IgD-negative memory B cell (primary cell): ENCODE measurements around the gene NOX4. TPM values are rescaled to one million over a fixed set of nuclear protein-coding genes. Genes with fewer than 3 reads are reported as not detected.
"Not testable (repeated sequence)": the region's sequence is repeated elsewhere in the genome, so short reads cannot be mapped to it uniquely, and the experiment has no call there.

ENCODE experiments used
- H3K27ac Mint-ChIP-seq, 3 donors: one replicate each; pipeline ENCODE4 v1.8.0; 2020 to 2022; ENCODE audit warnings: mild to moderate bottlenecking in 3 of 3, mixed read lengths in 3 of 3, moderate library complexity in 1 of 3
- H3K27me3 Mint-ChIP-seq: one replicate; pipeline ENCODE4 v1.8.0; 2021; ENCODE audit warnings: mixed read lengths
- H3K36me3 Mint-ChIP-seq: one replicate; pipeline ENCODE4 v1.8.0; 2020; ENCODE audit warnings: mild to moderate bottlenecking, mixed read lengths
- H3K4me1 Mint-ChIP-seq, 3 donors: one replicate each; pipeline ENCODE4 v1.8.0; 2020 to 2022; ENCODE audit warnings: mixed read lengths in 3 of 3, mild to moderate bottlenecking in 1 of 3
- H3K4me3 Mint-ChIP-seq, 4 donors: one replicate each; pipeline ENCODE4 v1.8.0; 2020 to 2022; ENCODE audit warnings: mild to moderate bottlenecking in 4 of 4, mixed read lengths in 4 of 4, moderate library complexity in 3 of 4
- H3K9me3 Mint-ChIP-seq, 3 donors: one replicate each; pipeline ENCODE4 v1.8.0; 2020 to 2021; ENCODE audit warnings: mixed read lengths in 3 of 3, mild to moderate bottlenecking in 1 of 3
- polyA plus RNA-seq: library from polyadenylated mRNA; unstranded; fragments of 300-500 nt; fragmentation: Illumina TruSeq; gene quantifications from one replicate; pipeline ENCODE4 v1.2.3, GENCODE V29; 2021

NOX4 gene
- polyA plus RNA-seq, 1 donor from 2014 or later, result not detected

DNA sequence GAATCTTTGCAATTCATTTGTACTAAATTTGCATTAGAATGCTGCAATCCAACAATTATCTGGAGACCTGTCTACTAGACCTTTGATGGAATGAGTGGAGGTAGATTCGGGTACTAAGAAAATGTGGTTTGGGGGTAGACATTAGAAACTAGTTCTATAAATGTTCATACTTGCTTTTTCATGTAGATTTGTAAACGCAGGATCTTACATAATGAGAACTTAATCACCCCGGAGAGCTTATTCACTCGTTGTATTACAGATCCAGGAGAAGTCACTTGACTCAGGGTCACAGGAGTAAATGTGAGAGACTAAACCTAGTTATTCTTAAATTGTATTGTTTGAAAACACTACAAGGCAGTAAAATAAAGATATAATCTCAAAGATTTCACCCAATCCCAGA lies 159.2 kb downstream of the NOX4 start:
- not testable (repeated sequence) for H3K27me3 Mint-ChIP-seq, H3K9me3 Mint-ChIP-seq, H3K36me3 Mint-ChIP-seq, H3K4me3 Mint-ChIP-seq, H3K27ac Mint-ChIP-seq, H3K4me1 Mint-ChIP-seq

DNA sequence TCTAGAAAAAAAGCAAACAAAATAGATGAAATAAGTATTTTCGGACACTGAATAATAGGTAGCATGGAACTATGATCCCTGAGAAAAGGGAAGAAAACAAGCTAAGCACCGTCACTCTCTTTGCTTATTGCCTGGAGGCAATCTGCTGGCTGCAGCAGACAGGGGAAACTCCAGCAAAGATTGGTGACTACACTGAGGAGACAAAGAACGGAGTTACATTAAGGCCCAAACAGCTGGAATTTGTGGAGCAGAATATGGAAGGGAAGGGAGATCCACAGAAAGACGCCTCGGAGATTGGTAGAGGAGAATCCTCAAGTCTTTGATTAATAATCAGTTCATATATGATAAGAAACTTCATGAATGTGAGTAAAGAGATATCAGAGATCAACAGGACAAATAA lies 163.3 kb downstream of the NOX4 start:
- H3K4me3 Mint-ChIP-seq, result no peak overlapping the region
- H3K9me3 Mint-ChIP-seq, result no peaks in the 10 kb centered on the region
- no peaks in the 10 kb centered on the region for H3K4me1 Mint-ChIP-seq
- no peaks in the 10 kb centered on the region for H3K36me3 Mint-ChIP-seq
- no peaks in the 10 kb centered on the region for H3K27me3 Mint-ChIP-seq
- H3K27ac Mint-ChIP-seq, result no peak overlapping the region

DNA sequence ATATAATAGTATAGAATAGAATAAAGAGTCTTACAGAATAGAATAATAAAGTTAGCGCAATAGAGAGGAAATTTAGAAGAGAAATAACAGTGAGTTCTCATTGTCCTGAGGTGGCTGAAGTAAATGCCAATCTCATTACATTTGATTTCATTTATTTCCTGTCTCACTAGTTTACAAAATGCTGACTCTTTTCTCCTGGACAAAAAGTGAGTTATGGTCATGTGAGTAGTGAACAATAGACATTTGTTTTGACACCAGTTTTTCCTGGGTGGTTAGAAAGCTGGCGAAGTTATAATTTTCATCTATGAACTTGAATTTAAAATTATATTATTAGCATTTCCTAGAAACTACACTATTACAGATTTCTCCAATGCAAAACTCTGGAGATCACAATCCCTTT lies 169.8 kb downstream of the NOX4 start:
- Mint-ChIP-seq H3K9me3 (peaks cover 0 to 1% (median 0%) of the 10 kb centered on the region in 3 donors), H3K27ac (no peak overlapping the region), H3K27me3 (no peaks in the 10 kb centered on the region), H3K4me1 (no peaks in the 10 kb centered on the region), H3K4me3 (no peak overlapping the region), H3K36me3 (peaks cover 1% of the 10 kb centered on the region)

DNA sequence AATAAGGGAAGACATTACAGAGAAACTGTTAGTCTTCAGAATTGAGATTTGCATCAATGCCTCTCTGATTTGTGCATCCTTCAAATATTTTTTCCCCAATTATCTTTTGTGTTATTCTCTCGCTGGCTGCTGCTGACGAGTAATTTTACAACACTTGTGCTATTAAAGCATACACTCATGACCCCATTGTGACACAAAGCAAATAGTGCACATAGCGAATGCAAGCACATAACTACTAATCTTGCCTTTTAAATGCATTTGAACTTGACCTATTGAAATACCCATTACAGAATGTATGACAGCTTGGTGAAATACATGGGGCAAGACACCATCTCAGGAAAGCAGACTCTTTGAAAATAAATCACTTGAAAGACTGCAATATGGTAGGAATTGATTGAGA lies 180.6 kb downstream of the NOX4 start:
- peaks cover 0 to 11% (median 0%) of the 10 kb centered on the region in 3 donors for H3K9me3 Mint-ChIP-seq
- not testable (repeated sequence) for H3K4me3 Mint-ChIP-seq, H3K27ac Mint-ChIP-seq, H3K27me3 Mint-ChIP-seq, H3K4me1 Mint-ChIP-seq, H3K36me3 Mint-ChIP-seq

DNA sequence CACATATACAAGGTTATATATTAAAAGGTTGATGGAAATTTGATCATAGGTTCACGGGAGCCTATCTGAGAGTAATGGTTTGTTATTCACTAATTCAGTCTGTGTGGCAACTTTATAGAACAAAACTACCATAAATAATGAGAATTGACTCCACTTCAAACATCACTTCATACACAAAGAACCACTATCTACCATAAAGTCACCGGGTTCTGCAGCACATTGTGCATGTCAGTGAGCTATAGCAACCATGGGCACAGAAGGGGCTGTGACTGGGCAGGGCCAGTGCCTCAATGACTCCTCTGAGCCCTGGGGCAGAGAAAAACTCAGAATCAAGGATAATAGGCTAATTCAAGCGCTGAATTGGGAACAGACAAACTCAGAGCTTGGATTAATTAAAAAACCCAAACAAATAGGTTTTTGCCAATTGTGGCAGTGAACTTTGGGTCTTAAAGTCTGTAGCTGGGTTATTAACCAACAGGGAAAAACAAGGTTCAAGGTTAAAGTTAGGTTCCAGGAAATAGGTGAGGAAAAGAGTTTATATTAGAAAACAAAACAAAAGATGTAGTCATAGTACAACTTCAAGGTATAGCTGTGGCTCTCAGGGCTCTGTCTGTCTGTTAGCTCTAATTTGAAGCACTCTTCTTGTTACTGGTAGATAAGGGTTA lies 181.7 kb downstream of the NOX4 start:
- not testable (repeated sequence) for H3K36me3 Mint-ChIP-seq, H3K27me3 Mint-ChIP-seq, H3K27ac Mint-ChIP-seq, H3K4me3 Mint-ChIP-seq, H3K4me1 Mint-ChIP-seq
- peaks cover 0 to 11% (median 0%) of the 10 kb centered on the region in 3 donors for H3K9me3 Mint-ChIP-seq

DNA sequence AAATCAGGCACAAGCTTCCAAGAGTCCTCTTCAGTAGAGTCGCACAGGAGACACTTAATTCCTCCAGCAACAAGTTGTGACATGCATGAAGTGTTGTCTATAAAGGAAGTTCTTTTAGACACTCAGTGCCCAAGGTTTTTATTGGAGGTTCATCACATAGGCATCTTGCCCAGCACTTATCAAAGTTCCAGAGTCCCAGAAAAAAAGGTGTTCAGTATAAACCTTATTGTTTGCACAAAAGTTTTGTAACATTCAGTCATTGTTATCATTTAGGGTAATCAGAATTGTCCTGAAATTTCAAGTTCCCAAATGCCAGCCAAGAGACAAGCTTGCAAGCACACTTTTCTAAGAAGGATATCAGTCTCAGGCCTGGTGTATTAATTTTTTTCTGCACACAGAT lies 182.9 kb downstream of the NOX4 start:
- H3K4me3 Mint-ChIP-seq, H3K36me3 Mint-ChIP-seq, H3K27ac Mint-ChIP-seq, H3K27me3 Mint-ChIP-seq, H3K4me1 Mint-ChIP-seq: not testable (repeated sequence)
- peaks cover 0 to 11% (median 0%) of the 10 kb centered on the region in 3 donors for H3K9me3 Mint-ChIP-seq

DNA sequence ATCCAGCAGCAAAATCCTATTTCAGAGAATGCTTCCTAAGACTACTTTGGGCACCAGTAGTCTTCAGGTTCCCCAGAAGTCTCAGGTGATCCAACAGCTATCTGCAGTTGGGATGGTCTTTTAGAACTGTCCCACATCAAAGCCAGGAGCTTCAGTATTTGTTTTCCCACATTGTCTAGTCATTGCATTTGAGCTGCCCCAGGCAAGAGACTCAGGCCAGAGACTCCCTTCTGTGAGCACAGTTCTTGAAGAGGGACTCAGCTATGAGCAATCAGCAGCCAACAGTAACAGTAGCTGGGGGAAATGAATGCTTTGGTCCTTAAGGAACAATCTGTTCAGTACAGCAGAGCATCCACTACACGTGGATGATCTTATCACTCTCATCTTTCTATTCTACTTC lies 188.1 kb downstream of the NOX4 start:
- not testable (repeated sequence) for H3K27me3 Mint-ChIP-seq, H3K4me3 Mint-ChIP-seq, H3K27ac Mint-ChIP-seq, H3K4me1 Mint-ChIP-seq, H3K36me3 Mint-ChIP-seq
- peaks cover 2 to 13% (median 4%) of the 10 kb centered on the region in 3 donors for H3K9me3 Mint-ChIP-seq

DNA sequence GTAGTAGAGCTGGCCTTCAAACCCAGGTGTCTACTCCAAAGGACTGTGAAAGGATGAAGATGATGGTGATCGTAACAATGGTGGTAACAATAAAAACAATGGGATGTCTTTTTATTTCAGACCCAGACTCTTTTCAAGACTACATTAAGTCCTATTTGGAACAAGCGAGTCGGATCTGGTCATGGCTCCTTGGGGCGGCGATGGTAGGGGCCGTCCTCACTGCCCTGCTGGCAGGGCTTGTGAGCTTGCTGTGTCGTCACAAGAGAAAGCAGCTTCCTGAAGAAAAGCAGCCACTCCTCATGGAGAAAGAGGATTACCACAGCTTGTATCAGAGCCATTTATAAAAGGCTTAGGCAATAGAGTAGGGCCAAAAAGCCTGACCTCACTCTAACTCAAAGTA lies 196.2 kb downstream of the NOX4 start:
- not testable (repeated sequence) for H3K4me3 Mint-ChIP-seq, H3K4me1 Mint-ChIP-seq, H3K9me3 Mint-ChIP-seq, H3K27ac Mint-ChIP-seq, H3K27me3 Mint-ChIP-seq, H3K36me3 Mint-ChIP-seq

DNA sequence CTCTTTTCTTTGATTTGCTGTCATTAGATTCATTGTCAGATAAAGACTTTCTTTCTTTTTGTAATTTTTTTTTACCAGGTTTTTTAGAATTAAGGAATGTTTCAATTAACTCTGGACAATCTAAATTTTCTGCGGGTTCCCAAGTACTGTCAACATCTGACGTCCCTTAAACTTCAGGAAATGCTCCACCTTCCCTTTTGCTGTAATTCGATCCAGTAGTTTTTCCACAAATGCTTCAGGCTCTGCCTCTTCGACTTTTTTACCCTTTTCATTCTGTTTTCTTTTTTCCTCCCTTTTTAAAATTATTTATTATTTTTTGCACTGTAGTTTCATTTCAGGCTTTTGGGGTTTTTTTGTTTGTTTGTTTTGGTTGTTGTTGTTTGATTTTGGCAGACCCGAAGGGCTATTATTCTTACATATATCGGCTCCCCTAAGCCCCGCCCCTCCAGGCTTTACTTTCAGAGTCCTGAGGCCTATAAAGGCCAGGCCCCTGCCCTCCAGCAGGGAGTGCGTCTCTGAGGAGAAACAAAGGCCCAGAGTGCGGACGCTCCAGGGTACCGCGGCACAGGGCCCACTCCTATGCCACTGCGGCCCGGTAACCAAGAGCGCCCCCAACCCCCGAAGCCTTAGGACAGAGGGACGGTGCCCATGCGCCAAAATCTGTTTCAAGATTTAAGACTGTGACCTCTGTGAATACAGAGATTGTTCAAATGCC lies 197.1 kb downstream of the NOX4 start:
- Mint-ChIP-seq H3K27me3 (no peaks in the 10 kb centered on the region), H3K4me3 (no peak overlapping the region), H3K27ac (no peak overlapping the region), H3K9me3 (peaks cover 2 to 3% (median 3%) of the 10 kb centered on the region in 3 donors), H3K4me1 (peaks cover 0 to 1% (median 0%) of the 10 kb centered on the region in 3 donors), H3K36me3 (no peaks in the 10 kb centered on the region)

DNA sequence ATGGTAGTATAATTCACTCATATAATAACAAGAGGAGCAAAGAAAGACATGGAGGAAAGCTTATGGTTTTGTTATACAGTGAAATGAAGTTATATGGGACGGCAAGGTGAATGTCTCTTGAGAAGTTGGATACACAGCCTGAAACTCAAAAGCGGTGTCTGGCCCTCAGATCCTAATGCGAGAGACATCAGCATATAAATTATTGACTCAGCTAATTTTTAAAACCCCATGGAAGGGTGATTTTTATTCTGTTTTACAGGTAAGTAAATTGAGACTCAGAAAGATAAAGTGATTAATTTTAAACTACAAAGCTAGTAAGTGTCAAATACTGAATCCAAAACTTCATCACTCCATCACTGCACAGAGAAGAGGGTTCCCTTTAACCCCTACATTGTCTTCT lies 203.2 kb downstream of the NOX4 start:
- not testable (repeated sequence) for H3K27me3 Mint-ChIP-seq, H3K4me1 Mint-ChIP-seq, H3K27ac Mint-ChIP-seq, H3K4me3 Mint-ChIP-seq, H3K9me3 Mint-ChIP-seq, H3K36me3 Mint-ChIP-seq

DNA sequence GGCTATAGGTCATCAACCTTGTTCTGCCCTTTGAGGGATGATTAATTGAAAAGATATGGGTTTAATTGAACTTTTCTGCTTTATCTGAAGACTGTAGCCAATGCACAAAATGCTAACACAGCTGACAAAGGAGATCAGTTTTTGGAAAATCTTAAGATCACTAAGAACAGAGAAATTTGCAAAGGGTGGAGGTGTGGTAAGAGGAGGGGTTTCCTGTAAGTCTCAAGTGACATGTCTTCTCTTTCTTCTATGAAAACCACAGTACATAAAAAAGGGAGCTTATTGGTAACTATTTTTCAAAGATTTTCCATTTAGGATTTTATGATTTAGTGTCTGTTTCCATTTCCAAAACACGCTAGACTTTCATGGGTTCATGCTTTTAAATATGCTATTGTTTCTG lies 204.6 kb downstream of the NOX4 start:
- H3K4me3 Mint-ChIP-seq, H3K9me3 Mint-ChIP-seq, H3K36me3 Mint-ChIP-seq, H3K4me1 Mint-ChIP-seq, H3K27me3 Mint-ChIP-seq, H3K27ac Mint-ChIP-seq: not testable (repeated sequence)

DNA sequence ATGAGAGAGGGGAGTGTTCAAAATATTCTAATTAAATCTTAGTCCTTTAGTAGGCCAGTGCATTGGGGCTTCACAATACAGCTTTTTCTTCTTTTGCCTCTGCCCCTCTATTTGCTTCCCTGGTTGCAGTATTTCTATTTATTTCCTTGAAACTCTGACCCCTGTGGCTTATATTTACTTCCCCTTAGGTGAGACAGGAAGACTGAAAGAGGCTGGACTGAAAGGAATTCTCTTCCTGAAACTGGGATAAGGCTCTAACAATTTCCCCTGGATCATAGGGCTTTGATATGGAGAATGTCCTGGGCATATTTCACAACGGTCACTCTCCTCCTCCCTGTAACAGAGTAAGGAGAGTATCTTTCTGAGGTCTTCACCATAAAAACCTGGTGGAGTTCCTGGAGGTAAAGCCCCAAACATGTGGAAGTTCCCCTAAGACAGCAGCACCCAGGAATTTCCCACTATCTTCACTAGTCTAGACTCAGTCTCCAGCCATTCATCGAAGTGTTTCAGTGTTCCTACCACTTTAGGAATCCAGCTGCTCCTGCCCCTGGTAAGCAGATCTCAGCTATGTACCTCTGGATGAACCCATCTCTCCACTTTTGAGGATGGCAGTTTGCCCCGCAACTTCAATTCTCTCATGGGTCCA lies 210.0 kb downstream of the NOX4 start:
- not testable (repeated sequence) for H3K4me3 Mint-ChIP-seq, H3K27ac Mint-ChIP-seq

DNA sequence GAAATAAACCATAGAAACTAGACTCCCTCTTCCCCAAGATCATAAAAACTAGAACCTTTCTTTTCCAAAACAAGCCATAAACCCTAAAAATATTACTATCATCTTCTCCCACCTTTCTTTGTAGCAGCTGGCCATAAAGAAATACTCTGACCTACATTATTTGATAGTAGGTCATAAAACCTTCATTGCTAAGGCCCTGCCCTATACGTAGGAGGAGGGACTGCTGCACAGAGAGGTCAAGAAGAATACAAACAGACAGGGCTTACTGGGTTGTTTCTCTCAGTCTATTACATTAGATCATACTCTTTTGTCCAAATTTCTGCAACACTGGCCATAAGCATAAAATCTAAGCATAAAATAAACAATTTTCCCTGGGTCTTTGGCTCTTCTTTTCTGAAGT lies 212.0 kb downstream of the NOX4 start:
- Mint-ChIP-seq H3K36me3 (no peaks in the 10 kb centered on the region), H3K4me3 (no peak overlapping the region), H3K27me3 (no peaks in the 10 kb centered on the region), H3K27ac (no peak overlapping the region), H3K9me3 (peaks cover 0 to 14% (median 1%) of the 10 kb centered on the region in 3 donors), H3K4me1 (no peaks in the 10 kb centered on the region)

More for the DNA sequence above, 210.0 kb downstream of the NOX4 start:
- H3K27me3 Mint-ChIP-seq, H3K4me1 Mint-ChIP-seq, H3K36me3 Mint-ChIP-seq: not testable (repeated sequence)
- H3K9me3 Mint-ChIP-seq, result peaks cover 0 to 14% (median 1%) of the 10 kb centered on the region in 3 donors

DNA sequence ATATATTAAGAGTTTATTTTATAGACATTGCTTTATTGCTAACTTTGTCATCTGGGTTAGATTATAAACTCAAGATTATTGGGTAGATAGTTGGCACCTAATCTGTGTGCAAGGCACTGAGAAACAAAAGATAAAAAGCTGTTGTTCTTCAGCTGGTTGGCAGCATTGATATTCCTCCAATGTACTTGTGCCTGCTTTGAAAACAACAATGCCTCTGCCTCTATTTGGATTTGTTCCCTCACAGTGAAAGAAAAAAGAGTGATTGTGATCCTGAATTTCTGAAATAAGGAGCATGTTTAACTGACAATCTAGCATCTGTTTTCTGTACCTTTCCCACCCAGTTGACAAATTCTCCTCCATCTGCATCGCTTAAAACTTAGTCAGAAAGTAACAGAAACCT lies 215.2 kb downstream of the NOX4 start:
- Mint-ChIP-seq H3K4me1 (no peaks in the 10 kb centered on the region), H3K4me3 (no peak overlapping the region)

More for the DNA sequence above, 215.2 kb downstream of the NOX4 start:
- no peaks in the 10 kb centered on the region for H3K27me3 Mint-ChIP-seq
- H3K36me3 Mint-ChIP-seq, result no peaks in the 10 kb centered on the region
- peaks cover 1 to 19% (median 5%) of the 10 kb centered on the region in 3 donors for H3K9me3 Mint-ChIP-seq
- H3K27ac Mint-ChIP-seq, result no peak overlapping the region
